HCT116 (cell line): ENCODE measurements around the gene TNRC18.

ENCODE experiments used
- ATF3 ChIP-seq: IDR thresholded peaks from 2 replicates; pipeline ENCODE4 v1.6.1; 2012
- EZH2 ChIP-seq: fragments of 200-600 bp; sonication (generic); IDR thresholded peaks from 2 replicates; pipeline ENCODE4 v1.6.1; 2017; ENCODE audit warnings: antibody characterized with exemption, mixed run types
- EZH2phosphoT487 ChIP-seq: fragments of 200-600 bp; IDR thresholded peaks from 2 replicates; pipeline ENCODE4 v1.6.1; 2018; ENCODE audit warnings: antibody characterized with exemption, borderline replicate concordance
- POLR2A ChIP-seq: IDR thresholded peaks from 2 replicates; pipeline ENCODE4 v1.7.0; 2011; ENCODE audit warnings: borderline replicate concordance; ENCODE audit not compliant: insufficient read depth, insufficient read length; ENCODE audit errors: extremely low read depth
- POLR2AphosphoS5 ChIP-seq: IDR thresholded peaks from 2 replicates; pipeline ENCODE4 v1.6.1; 2011; ENCODE audit warnings: mild to moderate bottlenecking, low read depth, low read length, moderate library complexity
- SIN3A ChIP-seq: IDR thresholded peaks from 2 replicates; pipeline ENCODE4 v1.6.1; 2012; ENCODE audit warnings: low read depth
- SRF ChIP-seq: IDR thresholded peaks from 2 replicates; pipeline ENCODE4 v1.6.1; 2012; ENCODE audit warnings: low read depth
- YY1 ChIP-seq: IDR thresholded peaks from 2 replicates; pipeline ENCODE4 v1.6.1; 2011; ENCODE audit warnings: low read length, low read depth, moderate library complexity, mild to moderate bottlenecking; ENCODE audit not compliant: insufficient replicate concordance; ENCODE audit errors: extremely low read depth
- ZFX ChIP-seq: fragments of 450-650 bp; IDR thresholded peaks from 2 replicates; pipeline ENCODE4 v1.6.1; 2017
- TF ChIP-seq, protein P1 (sequence below): IDR thresholded peaks from 2 replicates; pipeline ENCODE4 v1.6.1; 2012; ENCODE audit warnings: low read depth
- TF ChIP-seq, protein P2 (sequence below), 3 experiments: fragments of 200-600 bp in 1 of 3; sonication (generic) in 1 of 3; IDR thresholded peaks in 2 of 3; conservative IDR thresholded peaks in 1 of 3; 2 replicates each; pipeline ENCODE4 v1.5.1; 2012 to 2017; ENCODE audit warnings: low read depth in 2 of 3, low read length in 2 of 3, antibody characterized with exemption in 1 of 3, borderline replicate concordance in 1 of 3, control low read depth in 1 of 3, mild to moderate bottlenecking in 1 of 3, mixed read lengths in 1 of 3, mixed run types in 1 of 3, moderate library complexity in 1 of 3; ENCODE audit not compliant: insufficient read depth in 1 of 3

DNA sequence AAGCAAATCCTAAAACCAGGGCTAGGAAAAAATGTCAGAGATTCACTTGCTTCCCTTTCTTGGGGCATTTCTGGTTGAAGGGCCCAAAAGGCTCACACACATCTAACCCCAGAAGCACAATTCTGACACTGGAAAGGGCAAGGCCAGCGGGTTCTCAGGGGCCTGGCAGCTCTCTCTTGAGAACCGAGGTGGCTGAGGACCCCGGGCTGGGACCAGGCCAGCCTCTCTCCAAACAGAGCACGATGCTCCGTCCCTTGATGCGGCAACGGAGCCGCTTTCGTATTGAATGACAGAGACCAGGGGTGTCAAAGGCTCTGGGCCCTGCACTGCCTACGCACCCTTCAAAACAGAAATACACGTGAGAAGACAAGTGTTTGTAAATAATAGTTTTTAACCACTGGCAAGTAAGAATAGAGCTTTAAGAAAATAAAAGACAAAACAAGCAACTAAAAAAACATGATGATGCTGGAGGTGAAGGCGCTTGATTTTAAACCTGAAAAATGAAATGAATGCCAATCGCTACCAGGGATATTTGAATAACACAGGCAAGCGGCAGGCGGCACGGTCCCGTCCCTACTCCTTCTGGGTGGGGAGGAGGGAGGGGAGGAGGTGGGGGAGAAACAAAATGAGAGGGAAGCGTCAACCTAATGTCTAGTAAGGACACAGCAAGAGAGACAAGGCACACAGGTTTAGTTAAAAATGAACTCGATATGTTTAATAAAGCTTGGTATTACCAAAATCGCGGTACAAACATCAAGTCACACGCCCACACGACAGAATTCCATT, 72.8 kb downstream of the TNRC18 start:
- TF ChIP-seq, protein P1, sequence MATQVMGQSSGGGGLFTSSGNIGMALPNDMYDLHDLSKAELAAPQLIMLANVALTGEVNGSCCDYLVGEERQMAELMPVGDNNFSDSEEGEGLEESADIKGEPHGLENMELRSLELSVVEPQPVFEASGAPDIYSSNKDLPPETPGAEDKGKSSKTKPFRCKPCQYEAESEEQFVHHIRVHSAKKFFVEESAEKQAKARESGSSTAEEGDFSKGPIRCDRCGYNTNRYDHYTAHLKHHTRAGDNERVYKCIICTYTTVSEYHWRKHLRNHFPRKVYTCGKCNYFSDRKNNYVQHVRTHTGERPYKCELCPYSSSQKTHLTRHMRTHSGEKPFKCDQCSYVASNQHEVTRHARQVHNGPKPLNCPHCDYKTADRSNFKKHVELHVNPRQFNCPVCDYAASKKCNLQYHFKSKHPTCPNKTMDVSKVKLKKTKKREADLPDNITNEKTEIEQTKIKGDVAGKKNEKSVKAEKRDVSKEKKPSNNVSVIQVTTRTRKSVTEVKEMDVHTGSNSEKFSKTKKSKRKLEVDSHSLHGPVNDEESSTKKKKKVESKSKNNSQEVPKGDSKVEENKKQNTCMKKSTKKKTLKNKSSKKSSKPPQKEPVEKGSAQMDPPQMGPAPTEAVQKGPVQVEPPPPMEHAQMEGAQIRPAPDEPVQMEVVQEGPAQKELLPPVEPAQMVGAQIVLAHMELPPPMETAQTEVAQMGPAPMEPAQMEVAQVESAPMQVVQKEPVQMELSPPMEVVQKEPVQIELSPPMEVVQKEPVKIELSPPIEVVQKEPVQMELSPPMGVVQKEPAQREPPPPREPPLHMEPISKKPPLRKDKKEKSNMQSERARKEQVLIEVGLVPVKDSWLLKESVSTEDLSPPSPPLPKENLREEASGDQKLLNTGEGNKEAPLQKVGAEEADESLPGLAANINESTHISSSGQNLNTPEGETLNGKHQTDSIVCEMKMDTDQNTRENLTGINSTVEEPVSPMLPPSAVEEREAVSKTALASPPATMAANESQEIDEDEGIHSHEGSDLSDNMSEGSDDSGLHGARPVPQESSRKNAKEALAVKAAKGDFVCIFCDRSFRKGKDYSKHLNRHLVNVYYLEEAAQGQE = no peak
- TF ChIP-seq ATF3 (no peak), POLR2A (no peak), POLR2AphosphoS5 (no peak), EZH2phosphoT487 (no peak), EZH2 (no peak), SIN3A (no peak), SRF (no peak), YY1 (no peak), ZFX (no peak)
- TF ChIP-seq, protein P2, sequence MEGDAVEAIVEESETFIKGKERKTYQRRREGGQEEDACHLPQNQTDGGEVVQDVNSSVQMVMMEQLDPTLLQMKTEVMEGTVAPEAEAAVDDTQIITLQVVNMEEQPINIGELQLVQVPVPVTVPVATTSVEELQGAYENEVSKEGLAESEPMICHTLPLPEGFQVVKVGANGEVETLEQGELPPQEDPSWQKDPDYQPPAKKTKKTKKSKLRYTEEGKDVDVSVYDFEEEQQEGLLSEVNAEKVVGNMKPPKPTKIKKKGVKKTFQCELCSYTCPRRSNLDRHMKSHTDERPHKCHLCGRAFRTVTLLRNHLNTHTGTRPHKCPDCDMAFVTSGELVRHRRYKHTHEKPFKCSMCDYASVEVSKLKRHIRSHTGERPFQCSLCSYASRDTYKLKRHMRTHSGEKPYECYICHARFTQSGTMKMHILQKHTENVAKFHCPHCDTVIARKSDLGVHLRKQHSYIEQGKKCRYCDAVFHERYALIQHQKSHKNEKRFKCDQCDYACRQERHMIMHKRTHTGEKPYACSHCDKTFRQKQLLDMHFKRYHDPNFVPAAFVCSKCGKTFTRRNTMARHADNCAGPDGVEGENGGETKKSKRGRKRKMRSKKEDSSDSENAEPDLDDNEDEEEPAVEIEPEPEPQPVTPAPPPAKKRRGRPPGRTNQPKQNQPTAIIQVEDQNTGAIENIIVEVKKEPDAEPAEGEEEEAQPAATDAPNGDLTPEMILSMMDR (IDR thresholded peaks at IDR 0.05 in 2 of 3, conservative IDR thresholded peaks at IDR 0.05 in 1 of 3; ENCODE audit: borderline replicate concordance in 1 of 3, insufficient read depth in 1 of 3, low read depth in 2 of 3, low read length in 2 of 3) = no peak
